IMR-90 (cell line): ENCODE measurements around the gene SELENBP1. TPM values are rescaled to one million over a fixed set of nuclear protein-coding genes. Genes with fewer than 3 reads are reported as not detected.

ENCODE experiments used
- CTCF ChIP-seq: conservative IDR thresholded peaks from 2 replicates; pipeline ENCODE4 v1.5.1; 2012; ENCODE audit warnings: mild to moderate bottlenecking, low read depth, low read length, improper control_type of control experiment
- polyA plus RNA-seq, 3 experiments: library from polyadenylated mRNA; depleted of rRNA; stranded (reverse); fragments of >200 nt; gene quantifications; 2 replicates each; pipeline ENCODE4 v1.2.3, GENCODE V29; 2012; ENCODE audit warnings: low replicate concordance in 1 of 3
- total RNA-seq: library from RNA; depleted of rRNA; stranded (reverse); fragments of >200 nt; gene quantifications from 2 replicates; pipeline ENCODE4 v1.2.3, GENCODE V29; 2012

SELENBP1 gene
- total and polyA plus RNA-seq, 2 of the 4 experiments (the other 2 are of a cell fraction): 21.3 to 56.9 TPM

GRCh38 chr1:151327223-151327902, 45.1 kb downstream of the SELENBP1 start, which contains the start of gene PI4KB (continued):
- no peak for TF ChIP-seq CTCF
